Adrenal gland (tissue), 12 donors: ENCODE results near the gene NISCH. TPM values are rescaled to one million over a fixed set of nuclear protein-coding genes. Genes with fewer than 3 reads are reported as not detected.

Experiments used
- DNase-seq, 7 donors: peaks; one replicate each; pipeline ENCODE4 v3.0.0-alpha.2; 2019 to 2020
- H3K27ac ChIP-seq, 5 donors: fragments of 200-600 bp; sonication (generic) in 4 of 5; 1 replicate in 3 of 5; 2 replicates in 2 of 5; pipeline versions ENCODE4 v1.5.1 to v1.8.0; 2016 to 2020; ENCODE audit warnings: mild to moderate bottlenecking in 1 of 5
- H3K27me3 ChIP-seq: fragments of 200-600 bp; 2 replicates; pipeline ENCODE4 v1.8.0; 2021
- H3K36me3 ChIP-seq, 2 donors: fragments of 200-600 bp; replicated peaks in 1 of 2; 1 replicate in 1 of 2; 2 replicates in 1 of 2; pipeline versions ENCODE4 v1.5.1 to v1.8.0; 2018 to 2022
- H3K4me1 ChIP-seq, 2 donors: fragments of 200-600 bp; replicated peaks in 1 of 2; 1 replicate in 1 of 2; 2 replicates in 1 of 2; pipeline versions ENCODE4 v1.5.1 to v1.8.0; 2018 to 2021
- H3K4me3 ChIP-seq, 4 donors: fragments of 200-600 bp; sonication (generic) in 3 of 4; one replicate each; pipeline ENCODE4 v1.5.1; 2016 to 2018
- H3K9me3 ChIP-seq, 3 donors: fragments of 200-600 bp; sonication (generic) in 1 of 3; replicated peaks in 1 of 3; 1 replicate in 2 of 3; 2 replicates in 1 of 3; pipeline versions ENCODE4 v1.5.1 to v1.8.0; 2016 to 2021
- CTCF ChIP-seq, 6 experiments: fragments of 450-650 bp in 4 of 6; fragments of 200-600 bp in 2 of 6; sonication (generic) in 1 of 6; IDR thresholded peaks; 1 replicate in 5 of 6; 2 replicates in 1 of 6; pipeline versions ENCODE4 v1.5.1 to v1.8.0; 2016 to 2021; ENCODE audit warnings: antibody characterized with exemption in 6 of 6, mild to moderate bottlenecking in 2 of 6, moderate library complexity in 1 of 6
- POLR2A ChIP-seq, 2 donors: fragments of 450-650 bp; IDR thresholded peaks; one replicate each; pipeline ENCODE4 v1.6.1; 2017; ENCODE audit warnings: antibody characterized with exemption in 2 of 2, mild to moderate bottlenecking in 2 of 2, moderate library complexity in 1 of 2
- WGBS, 4 donors: extraction: QIAGEN DNeasy Blood & Tissue Kit in 2 of 4; methylation state at CpG; one replicate each; pipeline versions ENCODE4 v1.1.5 to v1.1.7; 2013 to 2017; 5-methylcytosine and 5-hydroxymethylcytosine counted together
- intact Hi-C, 2 donors: fragments of 100-400 bp; cut with DNase I; formaldehyde crosslinking; loops; one replicate each; pipeline versions ENCODE4 v1.14.1 to v1.15.0; 2022 to 2023
- polyA plus RNA-seq, 3 donors: library from polyadenylated mRNA; stranded (reverse); fragments of 200-250 nt in 2 of 3; fragments of 350-450 nt in 1 of 3; fragmentation: Illumina TruSeq in 1 of 3; extraction: RNeasy Lipid Tissue Mini Kit (QIAGEN cat#74804) in 1 of 3; gene quantifications; one replicate each; pipeline ENCODE4 v1.2.3, GENCODE V29; 2013 to 2014
- total RNA-seq, 9 donors: library from RNA; depleted of rRNA in 4 of 9; stranded (reverse); fragments of >200 nt in 4 of 9; fragments of 120-200 nt in 1 of 9; fragmentation: NEBNext Ultra II Directional in 1 of 9; extraction: Animal tissue kit (Norgen Biotek cat#: 25700) in 1 of 9; gene quantifications; one replicate each; pipeline versions ENCODE4 v1.1.0 to v1.2.4, GENCODE V29; 2013 to 2023
- donor health status: healthy with polysubstance abuse.
- donor health status: Bipolar disorder and iron deficiency.
- donor health status: DM: yes; HTN: yes; CAD: no.
- donor health status: DM: no; HTN: no; CAD: no.
- donor health status: DM: no; HTN: no; CAD: no.
- donor health status: DM: yes; HTN: yes; CAD: no.

NISCH gene
- total and polyA plus RNA-seq, 12 donors, result 39.4 to 186 (median 100) TPM

GRCh38 chr3:52456169-52456799, 880 bp downstream of the NISCH start:
- TF ChIP-seq CTCF (IDR thresholded peaks at IDR 0.05) (no peak), POLR2A (IDR thresholded peaks at IDR 0.05) (no peak)
- peak in 3 of 7 donors; percentile 50 to 74 (median 55) for DNase-seq
- Histone ChIP-seq H3K27ac (peak overlapping the region in 4 of 5 donors; percentile 63 to 91 (median 78)), H3K4me3 (peak overlapping the region; percentile 56 to 99 (median 84)), H3K27me3 (no peaks in the 10 kb centered on the region), H3K4me1 (peaks cover 5 to 31% of the 10 kb centered on the region in 2 donors), H3K9me3 (no peaks in the 10 kb centered on the region), H3K36me3 (peaks cover 0 to 36% of the 10 kb centered on the region in 2 donors)
- intact Hi-C loops, result no loop called here
- WGBS, 4 donors, result 6 to 20% (median 7%) methylated on average over 7 to 13 of the region's 13 CpGs

- Histone ChIP-seq H3K4me1 (peaks cover 5 to 32% of the 10 kb centered on the region in 2 donors), H3K36me3 (peaks cover 0 to 40% of the 10 kb centered on the region in 2 donors), H3K27ac (peak overlapping the region in 3 of 5 donors; percentile 70 to 91 (median 87)), H3K9me3 (no peaks in the 10 kb centered on the region), H3K4me3 (peak overlapping the region in 2 of 4 donors; percentile 78 to 89), H3K27me3 (no peaks in the 10 kb centered on the region)
- peak in 1 of 7 donors; percentile 55 for DNase-seq
- TF ChIP-seq POLR2A (IDR thresholded peaks at IDR 0.05), result no peak
- TF ChIP-seq CTCF (IDR thresholded peaks at IDR 0.05), result no peak
- intact Hi-C loops, result no loop called here
- WGBS, 4 donors, result 78 to 83% (median 80%) methylated on average over 1 to 5 of the region's 5 CpGs
Observed at GRCh38 chr3:52456800-52457183, 1.4 kb downstream of the NISCH start.

DNA sequence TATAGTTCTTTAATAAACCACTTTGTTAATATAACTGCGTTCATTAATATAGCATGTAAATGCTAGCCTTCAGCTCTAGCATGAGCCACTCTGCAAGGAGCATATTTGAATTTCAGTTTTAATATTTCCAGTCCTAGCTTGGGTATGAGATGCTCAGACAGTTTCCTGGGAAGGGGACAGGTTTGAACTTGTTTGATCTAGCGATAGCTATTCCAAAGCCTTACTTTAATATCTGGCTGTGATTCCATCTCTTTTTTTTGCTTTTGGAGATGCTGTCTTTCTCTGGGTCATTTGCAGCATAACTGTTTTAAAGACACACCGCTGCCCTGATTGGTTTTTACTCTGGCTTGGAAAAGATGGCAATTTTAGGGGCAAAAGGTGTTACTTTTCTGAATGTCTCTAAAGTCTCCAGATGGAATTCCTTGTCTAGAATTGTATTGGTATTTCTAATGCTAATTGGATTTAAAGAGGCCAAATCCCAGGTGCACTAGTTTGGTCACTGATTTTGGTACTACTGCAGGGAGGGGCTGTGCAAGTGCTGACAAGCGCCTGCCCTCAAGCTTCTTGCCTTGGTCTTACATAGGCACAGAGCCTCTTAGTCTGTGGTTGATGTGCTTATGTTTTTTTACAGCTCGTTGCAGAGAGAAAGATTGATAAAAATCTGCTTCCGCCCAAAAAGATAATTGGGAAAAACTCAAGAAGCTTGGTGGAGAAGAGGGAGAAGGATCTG, 2.8 kb downstream of the NISCH start:
- intact Hi-C loops, result no loop called here
- DNase-seq, result no peak
- Histone ChIP-seq H3K27ac (no peak overlapping the region), H3K36me3 (peaks cover 0 to 47% of the 10 kb centered on the region in 2 donors), H3K4me1 (peaks cover 5 to 36% of the 10 kb centered on the region in 2 donors), H3K4me3 (no peak overlapping the region), H3K27me3 (no peaks in the 10 kb centered on the region), H3K9me3 (no peaks in the 10 kb centered on the region)
- TF ChIP-seq POLR2A (IDR thresholded peaks at IDR 0.05), result no peak
- TF ChIP-seq CTCF (IDR thresholded peaks at IDR 0.05), result no peak
- 72 to 81% (median 76%) methylated on average over 5 to 6 of the region's 6 CpGs for WGBS, 4 donors

- Histone ChIP-seq H3K4me1 (peaks cover 5 to 36% of the 10 kb centered on the region in 2 donors), H3K36me3 (peaks cover 0 to 47% of the 10 kb centered on the region in 2 donors), H3K27me3 (no peaks in the 10 kb centered on the region), H3K4me3 (no peak overlapping the region), H3K9me3 (no peaks in the 10 kb centered on the region), H3K27ac (peak overlapping the region in 1 of 5 donors; percentile 2)
- DNase-seq, result no peak
- TF ChIP-seq POLR2A (IDR thresholded peaks at IDR 0.05) (no peak), CTCF (IDR thresholded peaks at IDR 0.05) (no peak)
- 89 to 93% (median 91%) methylated on average over 12 to 14 of the region's 14 CpGs for WGBS, 4 donors
- intact Hi-C loops, result no loop called here
Observed at GRCh38 chr3:52458770-52459545, 3.6 kb downstream of the NISCH start.
